Measurements from ENCODE around the gene CLEC1A.

DNA sequence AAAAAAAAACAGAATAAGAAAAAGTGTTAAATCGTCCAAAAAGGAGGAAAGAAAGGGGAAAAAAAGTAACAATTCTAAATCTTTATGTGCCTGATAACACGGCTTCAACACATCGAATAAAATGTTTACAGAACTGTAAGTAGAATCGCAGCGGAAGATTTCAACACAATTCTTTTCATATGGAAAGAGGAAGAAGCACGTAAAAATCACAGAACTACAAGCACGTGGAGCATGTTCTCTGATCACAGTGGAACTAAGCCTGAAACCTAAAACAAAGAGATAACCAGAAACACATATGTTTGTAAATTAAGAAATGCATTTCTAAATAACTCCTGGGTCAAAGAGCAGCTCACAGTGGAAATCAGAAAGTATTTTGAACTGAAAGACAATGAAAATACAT is 22.5 kb upstream of the CLEC1A start:
- no peak for TF ChIP-seq CREB1 (IDR thresholded peaks at IDR 0.05; ENCODE audit: low read depth)
- no peak for TF ChIP-seq TAF1 (IDR thresholded peaks at IDR 0.05; ENCODE audit: low read depth)
- TF ChIP-seq, protein P1, sequence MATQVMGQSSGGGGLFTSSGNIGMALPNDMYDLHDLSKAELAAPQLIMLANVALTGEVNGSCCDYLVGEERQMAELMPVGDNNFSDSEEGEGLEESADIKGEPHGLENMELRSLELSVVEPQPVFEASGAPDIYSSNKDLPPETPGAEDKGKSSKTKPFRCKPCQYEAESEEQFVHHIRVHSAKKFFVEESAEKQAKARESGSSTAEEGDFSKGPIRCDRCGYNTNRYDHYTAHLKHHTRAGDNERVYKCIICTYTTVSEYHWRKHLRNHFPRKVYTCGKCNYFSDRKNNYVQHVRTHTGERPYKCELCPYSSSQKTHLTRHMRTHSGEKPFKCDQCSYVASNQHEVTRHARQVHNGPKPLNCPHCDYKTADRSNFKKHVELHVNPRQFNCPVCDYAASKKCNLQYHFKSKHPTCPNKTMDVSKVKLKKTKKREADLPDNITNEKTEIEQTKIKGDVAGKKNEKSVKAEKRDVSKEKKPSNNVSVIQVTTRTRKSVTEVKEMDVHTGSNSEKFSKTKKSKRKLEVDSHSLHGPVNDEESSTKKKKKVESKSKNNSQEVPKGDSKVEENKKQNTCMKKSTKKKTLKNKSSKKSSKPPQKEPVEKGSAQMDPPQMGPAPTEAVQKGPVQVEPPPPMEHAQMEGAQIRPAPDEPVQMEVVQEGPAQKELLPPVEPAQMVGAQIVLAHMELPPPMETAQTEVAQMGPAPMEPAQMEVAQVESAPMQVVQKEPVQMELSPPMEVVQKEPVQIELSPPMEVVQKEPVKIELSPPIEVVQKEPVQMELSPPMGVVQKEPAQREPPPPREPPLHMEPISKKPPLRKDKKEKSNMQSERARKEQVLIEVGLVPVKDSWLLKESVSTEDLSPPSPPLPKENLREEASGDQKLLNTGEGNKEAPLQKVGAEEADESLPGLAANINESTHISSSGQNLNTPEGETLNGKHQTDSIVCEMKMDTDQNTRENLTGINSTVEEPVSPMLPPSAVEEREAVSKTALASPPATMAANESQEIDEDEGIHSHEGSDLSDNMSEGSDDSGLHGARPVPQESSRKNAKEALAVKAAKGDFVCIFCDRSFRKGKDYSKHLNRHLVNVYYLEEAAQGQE (IDR thresholded peaks at IDR 0.05; ENCODE audit: low read depth), result no peak
- TF ChIP-seq EP300 (IDR thresholded peaks at IDR 0.05; ENCODE audit: borderline replicate concordance), result no peak
- no peak for TF ChIP-seq YY1 (IDR thresholded peaks at IDR 0.05; ENCODE audit: low read depth)
- TF ChIP-seq ZBTB7A (IDR thresholded peaks at IDR 0.05; ENCODE audit: low read depth), result no peak
- TF ChIP-seq, protein P2, sequence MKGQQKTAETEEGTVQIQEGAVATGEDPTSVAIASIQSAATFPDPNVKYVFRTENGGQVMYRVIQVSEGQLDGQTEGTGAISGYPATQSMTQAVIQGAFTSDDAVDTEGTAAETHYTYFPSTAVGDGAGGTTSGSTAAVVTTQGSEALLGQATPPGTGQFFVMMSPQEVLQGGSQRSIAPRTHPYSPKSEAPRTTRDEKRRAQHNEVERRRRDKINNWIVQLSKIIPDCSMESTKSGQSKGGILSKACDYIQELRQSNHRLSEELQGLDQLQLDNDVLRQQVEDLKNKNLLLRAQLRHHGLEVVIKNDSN (IDR thresholded peaks at IDR 0.05), result no peak
- TF ChIP-seq RAD21 (IDR thresholded peaks at IDR 0.05; ENCODE audit: low read depth), result no peak
